B cell (primary cell): ENCODE data around the gene CACNA2D3. TPM values are rescaled to one million over a fixed set of nuclear protein-coding genes. Genes with fewer than 3 reads are reported as not detected.

Experiments
- ATAC-seq: fragments of 200-7000 bp; cut with Tn5 transposase; one replicate; pipeline ENCODE4 v1.10.0; 2021; ENCODE audit warnings: low read depth, mild to moderate bottlenecking, moderate number of reproducible peaks, moderate library complexity
- CTCF ChIA-PET: fragments of 350-600 bp; sonication (Branson Sonifier 250); formaldehyde crosslinking; loops from one replicate; lab custom pipeline; 2021; ENCODE audit warnings: antibody characterized with exemption, inconsistent platforms; lab: Charles Lee
- POLR2A ChIA-PET: fragments of 350-600 bp; sonication (Branson Sonifier 250); formaldehyde crosslinking; loops from one replicate; lab custom pipeline; 2021; ENCODE audit warnings: antibody characterized with exemption; lab: Charles Lee
- DNase-seq: peaks from one replicate; pipeline ENCODE4 v3.0.0; 2013
- H2AFZ ChIP-seq: 2 replicates; pipeline ENCODE4 v1.6.1; 2012; ENCODE audit warnings: mild to moderate bottlenecking, low read depth, low read length; ENCODE audit not compliant: insufficient read depth, poor library complexity, severe bottlenecking
- H3K27ac ChIP-seq, 2 donors: 1 replicate in 1 of 2; 2 replicates in 1 of 2; pipeline ENCODE4 v1.5.1; 2012 to 2013; ENCODE audit warnings: low read length in 2 of 2, mild to moderate bottlenecking in 2 of 2, moderate library complexity in 1 of 2
- H3K27me3 ChIP-seq, 4 experiments: fragments of 200-600 bp in 1 of 4; sonication (generic) in 1 of 4; replicated peaks in 1 of 4; 1 replicate in 2 of 4; 2 replicates in 2 of 4; pipeline versions ENCODE4 v1.6.1 to v1.7.0; 2013 to 2016; ENCODE audit warnings: low read length in 3 of 4, mild to moderate bottlenecking in 2 of 4, mixed read lengths in 1 of 4, moderate library complexity in 1 of 4; ENCODE audit not compliant: insufficient read depth in 4 of 4, control insufficient read depth in 3 of 4; ENCODE audit errors: control extremely low read depth in 1 of 4
- H3K36me3 ChIP-seq, 2 experiments: replicated peaks in 1 of 2; 1 replicate in 1 of 2; 2 replicates in 1 of 2; pipeline versions ENCODE4 v1.6.1 to v1.7.1; 2013; ENCODE audit warnings: low read length in 1 of 2; ENCODE audit not compliant: insufficient read depth in 2 of 2, control insufficient read depth in 1 of 2; ENCODE audit errors: control extremely low read depth in 1 of 2, extremely low read depth in 1 of 2
- H3K4me1 ChIP-seq, 2 donors: fragments of 200-600 bp in 1 of 2; sonication (generic) in 1 of 2; 1 replicate in 1 of 2; 2 replicates in 1 of 2; pipeline versions ENCODE4 v1.5.1 to v1.6.1; 2013 to 2017; ENCODE audit warnings: low read length in 2 of 2; ENCODE audit not compliant: control insufficient read depth in 2 of 2, insufficient read depth in 2 of 2
- H3K4me2 ChIP-seq: replicated peaks from 2 replicates; pipeline ENCODE3; 2012; ENCODE audit warnings: mild to moderate bottlenecking, low read depth, low read length; ENCODE audit not compliant: poor library complexity, severe bottlenecking
- H3K4me3 ChIP-seq, 5 experiments: fragments of 200-600 bp in 1 of 5; sonication (generic) in 1 of 5; 1 replicate in 3 of 5; 2 replicates in 2 of 5; pipeline versions ENCODE4 v1.5.1 to v1.7.0; 2011 to 2016; ENCODE audit warnings: low read length in 4 of 5, mild to moderate bottlenecking in 4 of 5, low read depth in 2 of 5, control low read depth in 1 of 5, moderate library complexity in 1 of 5; ENCODE audit not compliant: insufficient read depth in 1 of 5; ENCODE audit errors: control extremely low read depth in 1 of 5, extremely low read depth in 1 of 5
- H3K79me2 ChIP-seq: fragments of 200-600 bp; sonication (generic); one replicate; pipeline ENCODE4 v1.6.0; 2016; ENCODE audit warnings: low read length; ENCODE audit not compliant: control insufficient read depth, insufficient read depth
- H3K9ac ChIP-seq: fragments of 200-600 bp; sonication (generic); 2 replicates; pipeline ENCODE4 v1.6.1; 2017; ENCODE audit warnings: mild to moderate bottlenecking, low read length, moderate library complexity
- H3K9me3 ChIP-seq, 3 donors: one replicate each; pipeline versions ENCODE4 v1.6.1 to v1.7.1; 2013; ENCODE audit warnings: low read length in 2 of 3; ENCODE audit not compliant: control insufficient read depth in 2 of 3, insufficient read depth in 1 of 3; ENCODE audit errors: control extremely low read depth in 1 of 3
- H4K20me1 ChIP-seq: 2 replicates; pipeline ENCODE4 v1.6.0; 2012; ENCODE audit warnings: mild to moderate bottlenecking, low read length; ENCODE audit not compliant: insufficient read depth, control insufficient read depth, poor library complexity, severe bottlenecking
- H3K27ac Mint-ChIP-seq: one replicate; pipeline ENCODE4 v1.8.0; 2021; ENCODE audit warnings: mixed read lengths
- H3K27me3 Mint-ChIP-seq: one replicate; pipeline ENCODE4 v1.8.0; 2021; ENCODE audit warnings: mixed read lengths
- H3K4me1 Mint-ChIP-seq: one replicate; pipeline ENCODE4 v1.8.0; 2021; ENCODE audit warnings: mixed read lengths
- H3K4me3 Mint-ChIP-seq: one replicate; pipeline ENCODE4 v1.8.0; 2021; ENCODE audit warnings: mixed read lengths
- H3K9me3 Mint-ChIP-seq: one replicate; pipeline ENCODE4 v1.8.0; 2022; ENCODE audit warnings: mixed read lengths; ENCODE audit not compliant: insufficient read depth
- CTCF ChIP-seq: fragments of 200-600 bp; IDR thresholded peaks from one replicate; pipeline ENCODE4 v1.8.0; 2022; ENCODE audit warnings: antibody characterized with exemption, mild to moderate bottlenecking
- EZH2 ChIP-seq: IDR thresholded peaks from 2 replicates; pipeline ENCODE4 v1.6.1; 2012; ENCODE audit warnings: borderline replicate concordance, low read depth, mild to moderate bottlenecking, moderate library complexity, low read length; ENCODE audit not compliant: insufficient read depth, poor library complexity, severe bottlenecking
- WGBS: methylation state at CpG from one replicate; pipeline ENCODE4 v1.1.5; 2013; ENCODE audit warnings: missing lambda C conversion rate; ENCODE audit not compliant: insufficient coverage; 5-methylcytosine and 5-hydroxymethylcytosine counted together
- intact Hi-C: fragments of 100-400 bp; cut with micrococcal nuclease; formaldehyde crosslinking; loops from one replicate; pipeline ENCODE4 v1.10.0; 2022
- polyA plus RNA-seq: library from polyadenylated mRNA; depleted of rRNA; stranded (reverse); fragments of >200 nt; gene quantifications from 2 replicates; pipeline ENCODE4 v1.2.3, GENCODE V29; 2012
- total RNA-seq, 2 donors: library from RNA; stranded (reverse); fragments of 120-200 nt in 1 of 2; gene quantifications; 1 replicate in 1 of 2; 2 replicates in 1 of 2; pipeline versions ENCODE4 v1.2.3 to v1.2.4, GENCODE V29; 2013 to 2022

Gene CACNA2D3
- total and polyA plus RNA-seq, 2 donors (not counting 1 experiment from before 2014, with no cell fraction given): not detected

- Mint-ChIP-seq H3K4me3 (no peak overlapping the region), H3K9me3 (no peaks in the 10 kb centered on the region), H3K27ac (no peak overlapping the region), H3K27me3 (peaks cover 10% of the 10 kb centered on the region), H3K4me1 (no peaks in the 10 kb centered on the region)
- CTCF ChIA-PET: no interaction called here
- Histone ChIP-seq H3K4me1 (no peaks in the 10 kb centered on the region), H3K4me2 (no peak overlapping the region), H3K27me3 (peaks cover 0 to under 1% (median 0%) of the 10 kb centered on the region in 4 experiments), H3K4me3 (no peak overlapping the region), H3K9me3 (no peaks in the 10 kb centered on the region), H3K27ac (no peak overlapping the region), H3K9ac (no peak overlapping the region), H3K79me2 (no peaks in the 10 kb centered on the region), H3K36me3 (no peaks in the 10 kb centered on the region), H2AFZ (no peak overlapping the region), H4K20me1 (no peaks in the 10 kb centered on the region)
- 70% methylated on average over 9 of the region's 9 CpGs for WGBS
- ATAC-seq (no peak), DNase-seq (no peak)
- intact Hi-C loops: no loop called here
- TF ChIP-seq EZH2 (no peak), CTCF (no peak)
- POLR2A ChIA-PET: no interaction called here
Observed at GRCh38 chr3:54138937-54139547, 16.7 kb downstream of the CACNA2D3 start.

- no peak overlapping the region for H3K4me3 Mint-ChIP-seq
Observed at GRCh38 chr3:54139630-54140029, 17.3 kb downstream of the CACNA2D3 start.

More at GRCh38 chr3:54139630-54140029, 17.3 kb downstream of the CACNA2D3 start:
- intact Hi-C loops: no loop called here
- Histone ChIP-seq H3K4me3 (no peak overlapping the region), H3K9ac (no peak overlapping the region), H2AFZ (no peak overlapping the region), H3K36me3 (no peaks in the 10 kb centered on the region), H3K27ac (no peak overlapping the region), H3K27me3 (peaks cover 0 to 4% (median 0%) of the 10 kb centered on the region in 4 experiments), H3K4me2 (no peak overlapping the region), H3K9me3 (no peaks in the 10 kb centered on the region), H3K4me1 (no peaks in the 10 kb centered on the region), H4K20me1 (no peaks in the 10 kb centered on the region), H3K79me2 (no peaks in the 10 kb centered on the region)
- ChIA-PET POLR2A (no interaction called here), CTCF (no interaction called here)
- ATAC-seq: no peak
- DNase-seq: no peak
- Mint-ChIP-seq H3K9me3 (no peaks in the 10 kb centered on the region), H3K4me1 (no peaks in the 10 kb centered on the region), H3K27me3 (peaks cover 8% of the 10 kb centered on the region), H3K27ac (no peak overlapping the region)
- no CpG with 5 or more reads among the region's 4 CpGs for WGBS
- no peak for TF ChIP-seq EZH2
- TF ChIP-seq CTCF: no peak
